GM23338 (cell line): Measurements from ENCODE around the gene FRMD3. TPM values are rescaled to one million over a fixed set of nuclear protein-coding genes. Genes with fewer than 3 reads are reported as not detected.

ENCODE experiments used
- ATAC-seq: fragments of 200-7000 bp; cut with Tn5 transposase; 3 replicates; pipeline ENCODE4 v1.9.1; 2020
- DNase-seq: peaks from one replicate; pipeline ENCODE4 v3.0.0-alpha.2; 2015; ENCODE audit warnings: low spot score
- H2AFZ ChIP-seq: fragments of 200-600 bp; sonication (generic); 2 replicates; pipeline ENCODE4 v1.8.0; 2016; ENCODE audit warnings: antibody characterized with exemption, mild to moderate bottlenecking, moderate library complexity
- H3F3A ChIP-seq: fragments of 200-600 bp; sonication (generic); replicated peaks from 2 replicates; pipeline ENCODE4 v1.8.0; 2017; ENCODE audit warnings: antibody characterized with exemption, mixed run types, low read depth
- H3K27ac ChIP-seq: fragments of 200-600 bp; sonication (generic); 2 replicates; pipeline ENCODE4 v1.6.1; 2016; ENCODE audit warnings: low read depth
- H3K27me3 ChIP-seq: fragments of 200-600 bp; sonication (generic); 2 replicates; pipeline ENCODE4 v1.8.0; 2016; ENCODE audit warnings: mild to moderate bottlenecking, mixed run types, moderate library complexity; ENCODE audit not compliant: insufficient read depth
- H3K36me3 ChIP-seq: fragments of 200-600 bp; sonication (generic); 2 replicates; pipeline ENCODE4 v1.8.0; 2016; ENCODE audit warnings: mild to moderate bottlenecking; ENCODE audit not compliant: insufficient read depth
- H3K4me1 ChIP-seq: fragments of 200-600 bp; sonication (generic); 2 replicates; pipeline ENCODE4 v1.8.0; 2016; ENCODE audit warnings: mild to moderate bottlenecking, moderate library complexity; ENCODE audit not compliant: insufficient read depth
- H3K4me2 ChIP-seq: fragments of 200-600 bp; sonication (generic); 2 replicates; pipeline ENCODE4 v1.7.1; 2017; ENCODE audit warnings: mixed run types
- H3K4me3 ChIP-seq: fragments of 200-600 bp; sonication (generic); 2 replicates; pipeline ENCODE4 v1.6.1; 2016; ENCODE audit warnings: mixed run types
- H3K79me2 ChIP-seq: fragments of 200-600 bp; sonication (generic); replicated peaks from 2 replicates; pipeline ENCODE4 v1.8.0; 2017; ENCODE audit warnings: mild to moderate bottlenecking; ENCODE audit not compliant: insufficient read depth
- H3K9me2 ChIP-seq: fragments of 200-600 bp; sonication (generic); 2 replicates; pipeline ENCODE4 v1.8.0; 2017; ENCODE audit not compliant: insufficient read depth
- H4K20me1 ChIP-seq: fragments of 200-600 bp; sonication (generic); replicated peaks from 2 replicates; pipeline ENCODE4 v1.8.0; 2017; ENCODE audit warnings: mild to moderate bottlenecking; ENCODE audit not compliant: insufficient read depth
- H3K27ac Mint-ChIP-seq: 2 replicates; pipeline ENCODE4 v1.8.0; 2020; ENCODE audit warnings: inconsistent platforms, mild to moderate bottlenecking, moderate library complexity, mixed read lengths
- H3K27me3 Mint-ChIP-seq: 3 replicates; pipeline ENCODE4 v1.8.0; 2022; ENCODE audit warnings: low read depth, mild to moderate bottlenecking, moderate library complexity, mixed read lengths, inconsistent platforms; ENCODE audit not compliant: insufficient read depth, poor library complexity
- H3K36me3 Mint-ChIP-seq: 3 replicates; pipeline ENCODE4 v1.8.0; 2021; ENCODE audit warnings: low read depth, mild to moderate bottlenecking, inconsistent platforms, moderate library complexity, mixed read lengths
- H3K4me1 Mint-ChIP-seq: 3 replicates; pipeline ENCODE4 v1.8.0; 2020; ENCODE audit warnings: mild to moderate bottlenecking, inconsistent platforms, mixed read lengths
- H3K4me3 Mint-ChIP-seq: 3 replicates; pipeline ENCODE4 v1.8.0; 2021; ENCODE audit warnings: moderate library complexity, mild to moderate bottlenecking, inconsistent platforms, mixed read lengths
- H3K9me3 Mint-ChIP-seq: 3 replicates; pipeline ENCODE4 v1.8.0; 2020; ENCODE audit warnings: moderate library complexity, mild to moderate bottlenecking, inconsistent platforms, mixed read lengths
- ETS1 ChIP-seq: IDR thresholded peaks from 2 replicates; pipeline ENCODE4 v1.6.1; 2016; ENCODE audit warnings: antibody characterized with exemption
- EZH2phosphoT487 ChIP-seq: fragments of 200-600 bp; sonication (generic); IDR thresholded peaks from one replicate; pipeline ENCODE4 v1.8.1; 2018; ENCODE audit warnings: antibody characterized with exemption; ENCODE audit not compliant: unreplicated experiment
- JUNB ChIP-seq: IDR thresholded peaks from one replicate; pipeline ENCODE4 v1.6.1; 2016; ENCODE audit warnings: antibody characterized with exemption; ENCODE audit not compliant: unreplicated experiment
- NANOG ChIP-seq: IDR thresholded peaks from 2 replicates; pipeline ENCODE4 v1.6.1; 2016; ENCODE audit warnings: antibody characterized with exemption, borderline replicate concordance
- POLR2AphosphoS5 ChIP-seq: IDR thresholded peaks from 2 replicates; pipeline ENCODE4 v1.6.1; 2016; ENCODE audit warnings: antibody characterized with exemption, low read depth
- ZNF462 ChIP-seq: fragments of 250-450 bp; sonication (Bioruptor Pico); IDR thresholded peaks from 2 replicates; pipeline ENCODE4 v1.5.0; 2020; ENCODE audit warnings: mild to moderate bottlenecking, moderate library complexity
- polyA plus RNA-seq: library from polyadenylated mRNA; unstranded; fragments of >200 nt; fragmentation: Nextera tagmentation; extraction: Ambion mirVana; gene quantifications from 2 replicates; pipeline ENCODE4 v1.2.1, GENCODE V29; 2016
- total RNA-seq: library from RNA; depleted of rRNA; stranded (reverse); fragments of >200 nt; shearing (Covaris generic); gene quantifications from 2 replicates; pipeline ENCODE4 v1.2.3, GENCODE V29; 2014

The FRMD3 gene
- total and polyA plus RNA-seq, 2 experiments from 2014 or later: 0.47 to 1.2 TPM

- TF ChIP-seq ZNF462: no peak
- TF ChIP-seq ETS1: no peak
- TF ChIP-seq NANOG: no peak
- TF ChIP-seq EZH2phosphoT487: no peak
These were observed 222.6 kb downstream of the FRMD3 start (continued) for GRCh38 chr9:83315649-83316048.

GRCh38 chr9:83313781-83314180 is 224.4 kb downstream of the FRMD3 start:
- no peaks in the 10 kb centered on the region for H3K27me3 Mint-ChIP-seq
- H3K4me2 ChIP-seq: no peak overlapping the region
- H3K27me3 ChIP-seq: no peaks in the 10 kb centered on the region
- no peaks in the 10 kb centered on the region for H3K4me1 ChIP-seq
- no peaks in the 10 kb centered on the region for H3K9me3 Mint-ChIP-seq
- H4K20me1 ChIP-seq: no peaks in the 10 kb centered on the region; the same call in 1 of the 2 replicates
- H3K79me2 ChIP-seq: no peaks in the 10 kb centered on the region
- no peaks in the 10 kb centered on the region for H3K9me2 ChIP-seq
- no peaks in the 10 kb centered on the region for H3F3A ChIP-seq
- no peak for ATAC-seq
- no peak overlapping the region for H3K27ac Mint-ChIP-seq
- H3K4me3 Mint-ChIP-seq: no peak overlapping the region
- H3K27ac ChIP-seq: no peak overlapping the region
- H3K36me3 ChIP-seq: no peaks in the 10 kb centered on the region
- no peak overlapping the region for H3K4me3 ChIP-seq
- no peaks in the 10 kb centered on the region for H3K4me1 Mint-ChIP-seq
- TF ChIP-seq POLR2AphosphoS5: no peak
- TF ChIP-seq JUNB: no peak
- no peak overlapping the region for H2AFZ ChIP-seq
- no peaks in the 10 kb centered on the region for H3K36me3 Mint-ChIP-seq
- no peak for DNase-seq
